Measurements from ENCODE around the gene CSTB. TPM values are rescaled to one million over a fixed set of nuclear protein-coding genes. Genes with fewer than 3 reads are reported as not detected.

The CSTB gene
- total and polyA plus RNA-seq, 2 donors (not counting 3 experiments of a cell fraction or from before 2014, with no cell fraction given), result 65.8 to 83.7 TPM

DNA sequence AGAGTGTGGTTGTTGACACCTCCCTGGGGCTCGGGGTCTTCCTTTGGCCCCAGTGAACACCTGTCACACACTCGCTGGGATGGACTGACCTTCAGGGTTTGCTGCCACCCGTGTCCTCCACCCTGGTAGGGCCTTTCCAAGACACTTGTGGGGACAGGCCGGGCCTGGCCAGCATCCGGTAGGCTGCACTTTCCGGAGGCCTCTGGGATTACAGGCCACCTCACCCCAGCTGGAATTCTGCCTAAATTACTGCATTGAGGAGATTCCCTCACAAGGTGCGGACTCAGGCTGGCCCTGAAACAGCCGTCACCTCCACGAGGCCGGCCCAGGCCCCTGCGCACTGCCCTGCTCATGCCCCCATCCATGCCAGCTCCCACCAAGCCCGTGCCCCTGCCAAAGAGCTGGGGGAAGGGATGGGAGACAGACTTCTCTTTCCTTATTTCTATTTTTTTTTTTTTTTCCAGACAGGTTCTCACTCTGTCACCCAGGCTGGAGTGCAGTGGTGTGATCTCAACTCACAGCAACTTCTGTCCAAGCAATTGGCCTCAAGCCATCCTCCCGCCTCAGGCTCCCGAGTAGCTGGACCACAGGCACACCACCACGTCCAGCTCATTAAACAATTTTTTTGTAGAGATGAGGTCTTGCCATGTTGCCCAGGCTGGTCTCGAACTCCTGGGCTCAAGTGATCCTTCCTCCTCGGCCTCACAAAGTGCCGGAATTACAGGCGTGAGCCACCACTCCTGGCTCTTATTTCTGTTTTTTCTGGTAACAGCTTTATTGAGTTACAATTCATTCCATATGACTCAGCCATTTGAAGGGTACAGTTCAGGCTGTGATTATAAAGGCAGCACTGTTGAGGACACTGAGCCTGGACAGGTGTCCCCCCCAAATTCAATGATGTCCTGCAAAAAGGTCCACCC lies 11.3 kb downstream of the CSTB start:
- Histone ChIP-seq H3K27ac (ENCODE audit: insufficient read depth, low read depth, low read length) (no peak overlapping the region), H3K36me3 (ENCODE audit: control insufficient read depth in 2 of 2, extremely low read depth in 1 of 2, insufficient read depth in 2 of 2, low read length in 2 of 2) (no peaks in the 10 kb centered on the region), H3K4me1 (ENCODE audit: control insufficient read depth, extremely low read depth, insufficient read depth, low read length) (peaks cover 5% of the 10 kb centered on the region), H3K4me2 (ENCODE audit: insufficient read depth, low read length) (no peak overlapping the region), H3K79me2 (ENCODE audit: control insufficient read depth, insufficient read depth, low read length) (no peaks in the 10 kb centered on the region), H3K4me3 (replicated peaks in 1 of 3; ENCODE audit: insufficient read depth in 1 of 3, low read depth in 1 of 3, low read length in 3 of 3) (no peak overlapping the region), H3K27me3 (ENCODE audit: control insufficient read depth in 2 of 2, insufficient read depth in 2 of 2, low read length in 2 of 2) (no peaks in the 10 kb centered on the region), H4K20me1 (replicated peaks; ENCODE audit: control insufficient read depth, extremely low read depth, insufficient read depth, low read length) (no peaks in the 10 kb centered on the region), H2AFZ (ENCODE audit: low read depth, low read length) (no peak overlapping the region), H3K9ac (replicated peaks; ENCODE audit: extremely low read depth, insufficient read depth, low read length) (no peak overlapping the region), H3K9me1 (replicated peaks; ENCODE audit: control insufficient read depth, extremely low read depth, insufficient read depth, low read length) (no peaks in the 10 kb centered on the region), H3K9me3 (replicated peaks; ENCODE audit: control insufficient read depth, insufficient read depth, low read length) (no peaks in the 10 kb centered on the region)
- DNase-seq (ENCODE audit: low read depth, low spot score), result no peak
- ChIA-PET POLR2A (interaction anchor here (0.5 kb wide), 1 partner anchor 196 kb away, joined by 4 read pairs; no protein-coding TSS in a partner anchor), CTCF (no interaction called here)
- no peak for TF ChIP-seq CTCF (IDR thresholded peaks at IDR 0.05; ENCODE audit: extremely low read depth in 1 of 2, insufficient read depth in 1 of 2, low read depth in 1 of 2, low read length in 2 of 2)
- TF ChIP-seq FOS (IDR thresholded peaks at IDR 0.05; ENCODE audit: borderline replicate concordance, insufficient read depth, low read length), result no peak
- no peak for TF ChIP-seq MYC (IDR thresholded peaks at IDR 0.05; ENCODE audit: low read depth, low read length)
- TF ChIP-seq EZH2 (IDR thresholded peaks at IDR 0.05; ENCODE audit: borderline replicate concordance, low read depth, low read length, severe bottlenecking), result no peak
- TF ChIP-seq GATA2 (IDR thresholded peaks at IDR 0.05; ENCODE audit: insufficient read depth, insufficient read length, low read depth, low read length), result no peak
- TF ChIP-seq POLR2AphosphoS5 (IDR thresholded peaks at IDR 0.05; ENCODE audit: insufficient read depth, low read depth, low read length), result no peak
- TF ChIP-seq POLR2A (IDR thresholded peaks at IDR 0.05; ENCODE audit: low read depth, low read length), result no peak
- no peak for TF ChIP-seq JUN (IDR thresholded peaks at IDR 0.05; ENCODE audit: borderline replicate concordance, insufficient read depth, insufficient read length, low read depth)
- no peak for TF ChIP-seq MAX (IDR thresholded peaks at IDR 0.05; ENCODE audit: insufficient read depth, insufficient read length)
- dilution Hi-C loops (cut with MboI; ENCODE audit: extremely low pct_ligation_motif_present, low sequenced_read_pairs) (no loop called here), intact Hi-C loops (cut with micrococcal nuclease) (no loop called here)
- no TSS peak for BruUV-seq (replicated peaks)
- no peak for FAIRE-seq
